Measurements from ENCODE around the gene CAMP. TPM values are rescaled to one million over a fixed set of nuclear protein-coding genes. Genes with fewer than 3 reads are reported as not detected.
A peak's percentile ranks its signal among the peaks of the same experiment; 100 is the strongest.

CAMP gene
- total RNA-seq, 1 donor from 2014 or later: not detected

GRCh38 chr3:48240000-48240963 is 17.0 kb downstream of the CAMP start:
- Mint-ChIP-seq H3K4me1 (ENCODE audit: low read depth, unreplicated experiment) (peaks cover 17% of the 10 kb centered on the region), H3K36me3 (ENCODE audit: unreplicated experiment) (no peaks in the 10 kb centered on the region), H3K4me3 (ENCODE audit: unreplicated experiment) (peak overlapping the region; percentile 94), H3K9me3 (ENCODE audit: unreplicated experiment) (peaks cover 8% of the 10 kb centered on the region), H3K27ac (ENCODE audit: unreplicated experiment) (peak overlapping the region; percentile 88), H3K27me3 (ENCODE audit: unreplicated experiment) (no peaks in the 10 kb centered on the region)
- TF ChIP-seq CTCF (IDR thresholded peaks at IDR 0.05; ENCODE audit: partially characterized antibody, unreplicated experiment): no peak
- peak; percentile 60 for DNase-seq

- Mint-ChIP-seq H3K9me3 (ENCODE audit: unreplicated experiment) (peaks cover 8% of the 10 kb centered on the region), H3K27me3 (ENCODE audit: unreplicated experiment) (no peaks in the 10 kb centered on the region), H3K4me1 (ENCODE audit: low read depth, unreplicated experiment) (peaks cover 17% of the 10 kb centered on the region), H3K4me3 (ENCODE audit: unreplicated experiment) (peak overlapping the region; percentile 94), H3K36me3 (ENCODE audit: unreplicated experiment) (no peaks in the 10 kb centered on the region), H3K27ac (ENCODE audit: unreplicated experiment) (peak overlapping the region; percentile 64)
- TF ChIP-seq CTCF (IDR thresholded peaks at IDR 0.05; ENCODE audit: partially characterized antibody, unreplicated experiment): no peak
- no peak for DNase-seq
These were observed 18.6 kb downstream of the CAMP start for GRCh38 chr3:48241796-48242455.

DNA sequence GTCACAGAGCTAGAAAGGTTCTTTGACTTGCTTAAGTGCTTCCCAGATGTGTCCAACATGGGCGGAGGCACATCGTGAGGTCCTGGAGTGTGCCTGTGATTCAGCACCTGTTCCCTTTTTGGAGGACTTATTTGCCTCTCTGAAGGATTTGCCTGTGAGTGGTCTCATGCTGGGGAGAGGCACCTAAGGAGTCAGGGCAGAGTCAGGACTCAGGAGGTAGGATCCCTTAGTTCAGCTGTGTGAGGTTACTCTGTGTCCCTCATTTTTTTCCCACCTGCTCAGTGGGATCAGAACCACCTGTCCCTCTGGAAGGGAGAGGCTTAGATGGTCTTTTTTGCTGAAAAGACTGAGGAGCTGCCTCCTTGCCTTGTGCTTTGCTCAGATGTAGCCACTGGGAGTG is 20.6 kb downstream of the CAMP start:
- Mint-ChIP-seq H3K4me3 (ENCODE audit: unreplicated experiment) (no peak overlapping the region), H3K9me3 (ENCODE audit: unreplicated experiment) (peaks cover 6% of the 10 kb centered on the region), H3K27me3 (ENCODE audit: unreplicated experiment) (no peaks in the 10 kb centered on the region), H3K27ac (ENCODE audit: unreplicated experiment) (no peak overlapping the region), H3K4me1 (ENCODE audit: low read depth, unreplicated experiment) (peaks cover 14% of the 10 kb centered on the region), H3K36me3 (ENCODE audit: unreplicated experiment) (no peaks in the 10 kb centered on the region)
- no peak for DNase-seq
- no peak for TF ChIP-seq CTCF (IDR thresholded peaks at IDR 0.05; ENCODE audit: partially characterized antibody, unreplicated experiment)

DNA sequence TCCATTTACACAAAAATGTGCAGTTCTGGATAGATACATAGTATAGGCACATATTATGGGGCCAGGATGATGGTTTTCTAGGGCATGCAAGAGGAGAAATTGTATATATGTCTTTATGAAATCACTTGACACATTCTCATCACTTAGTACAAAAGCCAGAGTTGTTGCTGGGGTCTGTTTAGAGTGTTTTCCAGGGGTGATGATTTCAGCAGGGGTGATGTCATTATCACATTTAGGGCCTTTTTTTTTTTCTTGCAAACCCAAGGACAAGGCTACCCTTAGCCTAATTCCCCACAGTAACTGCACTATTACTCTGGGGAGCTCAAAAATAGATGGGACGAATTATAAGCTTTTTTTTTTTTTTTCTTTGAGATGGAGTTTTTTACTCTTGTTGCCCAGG is 21.2 kb downstream of the CAMP start:
- H3K4me3 Mint-ChIP-seq (ENCODE audit: unreplicated experiment): peak overlapping the region; percentile 52
- H3K27me3 Mint-ChIP-seq (ENCODE audit: unreplicated experiment): no peaks in the 10 kb centered on the region
- DNase-seq: no peak
- H3K9me3 Mint-ChIP-seq (ENCODE audit: unreplicated experiment): peaks cover 5% of the 10 kb centered on the region
- H3K4me1 Mint-ChIP-seq (ENCODE audit: low read depth, unreplicated experiment): peaks cover 12% of the 10 kb centered on the region
- no peaks in the 10 kb centered on the region for H3K36me3 Mint-ChIP-seq (ENCODE audit: unreplicated experiment)
- no peak overlapping the region for H3K27ac Mint-ChIP-seq (ENCODE audit: unreplicated experiment)
- TF ChIP-seq CTCF (IDR thresholded peaks at IDR 0.05; ENCODE audit: partially characterized antibody, unreplicated experiment): no peak

DNA sequence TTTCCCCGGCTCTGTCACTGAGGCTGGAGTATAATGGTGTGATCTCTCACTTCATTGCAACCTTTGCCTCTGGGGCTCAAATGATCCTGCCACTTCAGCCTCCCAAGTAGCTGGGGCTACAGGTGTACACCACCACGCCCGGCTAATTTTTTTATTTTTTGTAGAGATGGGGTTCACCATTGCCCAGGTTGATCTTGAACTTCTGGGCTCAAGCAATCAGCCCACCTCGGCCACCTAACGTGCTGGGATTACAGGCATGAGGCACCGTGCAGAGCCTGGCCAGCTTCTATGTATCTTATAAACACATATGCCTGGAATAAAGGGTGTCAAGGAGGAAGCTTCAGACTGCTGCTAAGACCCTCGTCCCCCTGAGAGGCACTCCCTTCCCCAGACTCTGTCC is 21.8 kb downstream of the CAMP start:
- Mint-ChIP-seq H3K27ac (ENCODE audit: unreplicated experiment) (no peak overlapping the region), H3K27me3 (ENCODE audit: unreplicated experiment) (no peaks in the 10 kb centered on the region), H3K4me3 (ENCODE audit: unreplicated experiment) (no peak overlapping the region), H3K4me1 (ENCODE audit: low read depth, unreplicated experiment) (peaks cover 6% of the 10 kb centered on the region), H3K36me3 (ENCODE audit: unreplicated experiment) (no peaks in the 10 kb centered on the region), H3K9me3 (ENCODE audit: unreplicated experiment) (peaks cover 3% of the 10 kb centered on the region)
- DNase-seq: no peak
- no peak for TF ChIP-seq CTCF (IDR thresholded peaks at IDR 0.05; ENCODE audit: partially characterized antibody, unreplicated experiment)

All from glutamatergic neuron (in vitro differentiated cells).